OCI-LY7 (cell line): ENCODE data around the gene ZNF561.

Experiments used
- CTCF ChIP-seq: fragments of 200-600 bp; sonication (generic); conservative IDR thresholded peaks from 2 replicates; pipeline ENCODE4 v1.5.1; 2014; ENCODE audit warnings: mild to moderate bottlenecking, antibody characterized with exemption, low read length, moderate library complexity, mixed read lengths
- EZH2phosphoT487 ChIP-seq: fragments of 200-600 bp; sonication (generic); IDR thresholded peaks from 2 replicates; pipeline ENCODE4 v1.6.1; 2018; ENCODE audit warnings: low read depth, borderline replicate concordance, mild to moderate bottlenecking, mixed run types, antibody characterized with exemption, low read length, moderate library complexity, mixed read lengths

- TF ChIP-seq CTCF (no peak), EZH2phosphoT487 (no peak)
Observed at GRCh38 chr19:9667898-9668297, 46.9 kb upstream of the ZNF561 start.
